RPMI7951 (cell line): ENCODE results near the gene CBY3. TPM values are rescaled to one million over a fixed set of nuclear protein-coding genes. Genes with fewer than 3 reads are reported as not detected.
A peak's percentile ranks its signal among the peaks of the same experiment; 100 is the strongest.
"Not testable (repeated sequence)": the region's sequence is repeated elsewhere in the genome, so short reads cannot be mapped to it uniquely, and the experiment has no call there.

ENCODE experiments used
- DNase-seq: peaks from one replicate; pipeline ENCODE4 v3.0.0-alpha.2; 2012; ENCODE audit warnings: low read depth
- total RNA-seq: library from RNA; depleted of rRNA; stranded (reverse); fragments of >200 nt; shearing (Covaris generic); gene quantifications from 2 replicates; pipeline ENCODE4 v1.2.3, GENCODE V29; 2014

The CBY3 gene
- total RNA-seq, 1 experiment from 2014 or later, result not detected

DNA sequence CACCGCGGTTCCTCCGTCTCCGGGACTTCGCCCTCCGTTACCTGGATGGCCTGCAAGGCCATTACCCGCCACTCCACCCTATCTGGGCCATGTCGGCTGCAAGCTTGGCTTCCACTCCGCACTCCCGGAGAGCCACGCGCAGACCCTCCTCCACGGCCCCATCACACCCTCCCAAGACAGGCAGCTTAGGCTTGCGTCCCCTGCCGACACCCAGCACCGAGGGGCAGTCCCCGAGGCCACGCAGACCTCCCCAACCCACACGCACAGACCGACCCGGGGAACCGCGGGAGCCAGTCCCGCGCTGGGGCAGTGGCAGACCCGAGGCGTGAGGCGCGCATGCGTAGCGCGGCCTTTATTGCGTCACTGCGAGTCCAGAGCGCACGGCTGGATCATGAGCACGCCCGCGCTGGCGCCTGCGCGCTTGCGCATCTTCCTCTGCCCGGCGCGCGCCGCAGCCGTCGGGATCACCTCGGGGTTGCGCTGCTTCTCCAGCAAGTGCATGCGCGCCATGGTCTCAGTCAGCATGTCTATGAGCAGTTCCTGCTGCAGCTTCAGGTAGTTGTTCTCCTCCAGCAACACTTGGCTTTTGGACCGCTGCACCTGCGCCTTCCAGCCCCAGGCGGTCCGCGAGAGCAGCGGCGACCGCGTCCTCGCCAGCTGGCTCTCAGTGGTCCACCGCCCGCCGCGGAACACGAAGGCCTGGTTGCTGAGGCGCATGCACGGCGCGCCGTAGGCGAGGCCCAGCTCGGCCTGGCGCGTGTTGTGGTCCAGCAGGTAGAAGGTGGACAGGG lies 2.4 kb downstream of the CBY3 start:
- DNase-seq, result peak; percentile 90

DNA sequence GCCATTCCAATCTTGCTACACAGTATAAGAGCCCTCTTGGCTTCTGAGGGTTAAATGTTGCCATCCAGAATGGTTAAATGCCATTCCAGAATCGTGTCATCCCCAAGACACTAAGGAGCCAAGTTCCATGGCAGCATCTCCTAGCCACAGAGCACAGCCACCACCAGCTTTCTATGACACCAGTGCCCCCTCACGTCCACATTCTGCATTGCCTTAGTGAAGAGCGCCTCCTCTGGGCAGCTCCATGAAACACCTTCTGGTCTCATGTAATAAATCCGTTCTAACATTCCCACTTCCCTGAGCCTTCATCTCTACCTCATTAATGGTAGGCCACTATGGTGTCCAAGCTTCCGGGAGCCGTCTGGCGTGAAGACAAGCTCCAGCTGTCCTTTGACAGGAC lies 12.4 kb downstream of the CBY3 start:
- DNase-seq, result peak; percentile 42

DNA sequence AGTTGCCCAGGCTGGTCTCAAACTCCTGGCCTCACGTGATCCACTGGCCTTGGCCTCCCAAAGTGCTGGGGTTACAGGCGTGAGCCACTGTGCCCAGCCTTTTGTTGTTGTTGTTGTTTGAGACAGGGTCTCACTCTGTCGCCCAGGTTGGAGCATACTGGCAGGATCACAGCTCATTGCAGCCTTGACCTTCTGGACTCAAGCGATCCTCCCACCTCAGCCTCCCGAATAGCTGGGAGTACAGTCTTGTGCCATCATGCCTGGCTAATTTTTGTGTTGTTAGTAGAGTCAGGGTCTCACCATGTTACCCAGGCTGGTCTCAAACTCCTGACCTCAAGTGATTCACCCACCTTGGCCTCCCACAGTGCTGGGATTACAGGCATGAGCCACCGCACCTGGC lies 19.2 kb downstream of the CBY3 start:
- DNase-seq, result not testable (repeated sequence)

DNA sequence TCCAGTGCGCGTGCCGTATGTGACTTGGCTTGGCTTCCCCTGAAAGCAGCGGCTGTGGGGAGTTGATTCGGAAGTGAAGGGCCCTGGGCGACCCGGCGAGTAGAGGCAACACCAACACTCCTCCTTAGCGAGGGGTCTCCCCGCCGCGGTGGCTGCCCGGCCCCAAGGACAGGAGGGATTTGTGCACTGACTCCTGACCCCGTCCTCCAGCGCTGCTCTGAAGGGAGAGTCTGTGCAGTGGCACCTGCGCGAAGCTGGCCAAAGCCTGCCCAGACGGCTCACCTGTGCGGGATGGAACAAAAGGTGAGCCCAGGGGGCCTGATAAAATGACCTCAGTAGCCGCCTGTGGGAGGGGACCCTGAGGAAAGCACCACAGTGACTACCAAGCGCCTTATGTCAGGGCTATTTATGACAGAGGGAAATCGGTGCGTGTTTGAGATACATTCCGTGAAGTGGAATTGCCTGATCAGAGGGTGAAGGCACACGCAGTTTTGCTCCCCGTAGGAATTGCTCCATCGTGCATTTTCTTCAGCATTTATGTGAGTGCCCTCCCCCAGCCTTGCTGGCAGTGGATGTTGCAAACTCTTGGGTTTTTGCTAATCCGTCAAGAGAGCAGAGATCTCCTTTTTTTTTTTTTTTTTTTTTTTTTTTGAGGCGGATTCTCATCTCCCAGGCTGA lies 22.5 kb downstream of the CBY3 start:
- DNase-seq, result not testable (repeated sequence)

DNA sequence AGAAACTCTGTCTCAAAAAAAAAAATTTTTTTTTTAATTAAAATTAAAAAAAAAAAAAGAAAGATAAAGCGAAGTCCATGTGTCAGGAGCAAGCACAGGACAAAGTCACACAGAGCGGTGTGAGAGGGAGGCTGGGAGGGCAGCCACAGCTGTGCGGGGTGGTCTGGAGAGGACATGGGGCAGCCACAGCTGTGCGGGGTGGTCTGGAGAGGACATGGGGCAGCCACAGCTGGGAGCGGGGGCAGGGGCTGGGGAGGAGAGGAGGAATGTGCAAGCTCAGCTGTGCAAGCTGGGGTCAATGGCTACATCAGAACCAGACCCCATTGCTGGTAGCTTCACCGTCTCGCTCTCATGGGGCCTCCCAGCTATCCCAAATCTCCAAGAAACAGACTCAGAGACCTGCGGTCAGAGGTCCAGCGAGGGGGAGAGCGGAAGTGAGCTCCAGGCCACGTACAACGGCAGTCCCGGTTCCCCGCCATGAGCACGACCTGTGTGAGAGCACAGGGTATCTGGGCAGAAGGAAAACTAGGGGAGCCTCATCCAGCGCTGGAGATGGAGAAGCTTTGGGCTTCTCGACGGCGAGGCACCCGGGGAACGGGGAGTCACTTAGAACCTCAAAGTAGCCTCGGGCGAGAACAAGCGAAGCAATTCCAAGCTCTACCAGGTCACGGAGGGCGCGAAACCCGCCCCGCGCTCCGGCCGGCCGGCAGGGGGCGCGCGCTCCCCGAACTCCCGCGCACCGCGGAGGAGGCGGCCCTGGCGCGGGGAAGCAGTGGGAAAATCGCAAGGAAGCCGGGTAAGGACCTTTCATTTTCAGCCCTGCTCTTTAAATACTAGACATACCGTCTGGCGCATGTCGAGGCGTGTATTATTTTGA lies 23.3 kb downstream of the CBY3 start:
- not testable (repeated sequence) for DNase-seq

DNA sequence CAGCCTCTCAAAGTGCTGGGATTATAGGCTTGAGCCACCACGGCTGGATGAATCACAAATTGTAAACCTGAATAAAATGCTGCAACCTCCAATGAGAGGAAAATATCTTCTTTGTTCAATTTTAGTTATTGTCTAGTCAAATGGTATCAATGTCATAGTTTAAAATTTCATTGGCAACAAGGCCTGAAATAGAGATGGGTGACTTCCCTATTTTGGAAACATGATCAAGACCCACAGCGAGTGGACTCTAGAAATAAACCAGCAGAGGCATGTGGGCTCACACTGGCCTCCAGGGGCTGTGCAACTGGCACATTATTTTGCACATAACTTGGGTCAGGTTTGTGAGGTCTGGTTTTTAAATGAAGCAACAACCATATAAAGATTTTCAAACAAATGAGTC lies 27.7 kb downstream of the CBY3 start:
- DNase-seq, result not testable (repeated sequence)

DNA sequence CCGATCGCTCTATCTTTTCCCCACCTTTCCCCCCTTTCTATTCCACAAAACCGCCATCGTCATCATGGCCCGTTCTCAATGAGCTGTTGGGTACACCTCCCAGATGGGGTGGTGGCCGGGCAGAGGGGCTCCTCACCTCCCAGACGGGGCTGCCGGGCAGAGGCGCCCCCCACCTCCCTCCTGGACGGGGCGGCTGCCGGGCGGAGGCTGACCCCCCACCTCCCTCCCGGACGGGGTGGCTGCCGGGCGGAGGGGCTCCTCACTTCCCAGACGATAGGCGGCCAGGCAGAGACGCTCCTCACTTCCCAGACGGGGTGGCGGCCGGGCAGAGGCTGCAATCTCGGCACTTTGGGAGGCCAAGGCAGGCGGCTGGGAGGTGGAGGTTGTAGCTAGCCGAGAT lies 30.6 kb downstream of the CBY3 start:
- DNase-seq, result not testable (repeated sequence)

DNA sequence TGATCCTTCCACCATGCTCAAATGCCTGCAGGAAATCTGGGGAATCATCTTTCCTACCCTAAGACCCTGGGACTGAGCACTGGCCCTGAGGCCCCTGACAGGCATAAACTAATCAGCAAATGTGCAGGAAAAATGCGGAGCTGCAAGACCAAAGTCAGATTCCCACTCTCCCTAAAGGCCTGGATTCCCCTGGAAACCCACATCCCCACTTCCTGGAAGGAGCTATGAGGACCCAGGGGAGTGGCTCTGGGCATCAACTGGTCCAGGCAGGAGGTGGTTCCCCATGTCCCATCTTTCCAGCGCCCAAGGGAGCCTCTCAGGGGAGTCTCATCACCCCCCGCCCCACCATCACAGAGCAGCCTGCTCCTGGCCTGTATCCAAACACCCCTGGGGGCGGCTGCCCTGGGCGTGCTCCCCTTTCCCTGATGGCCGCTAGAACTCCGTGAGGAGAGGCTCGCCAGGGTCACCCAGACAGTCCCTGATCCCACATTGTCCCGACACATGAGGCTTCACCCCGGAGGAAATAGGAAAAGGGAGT lies 31.6 kb downstream of the CBY3 start:
- DNase-seq, result not testable (repeated sequence)

DNA sequence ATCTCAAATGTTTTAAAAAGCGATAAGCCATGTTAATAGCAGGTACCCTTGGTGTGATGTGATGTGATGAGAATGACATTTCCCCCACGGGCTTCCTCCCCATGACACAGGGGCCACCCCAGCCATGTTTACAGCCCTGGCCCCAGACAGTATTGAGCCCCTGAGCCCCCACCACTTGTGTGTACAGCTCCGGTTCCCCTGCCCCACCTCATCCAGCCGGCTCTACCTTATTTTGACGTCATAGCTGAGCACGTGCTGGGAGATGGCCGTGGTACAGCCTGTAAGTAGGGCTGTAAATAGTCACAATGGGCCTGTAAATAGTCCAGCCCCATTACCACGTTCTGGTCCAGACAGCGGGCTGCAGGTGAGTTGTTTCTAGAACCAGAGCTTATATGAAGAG lies 32.4 kb downstream of the CBY3 start:
- DNase-seq, result no peak

DNA sequence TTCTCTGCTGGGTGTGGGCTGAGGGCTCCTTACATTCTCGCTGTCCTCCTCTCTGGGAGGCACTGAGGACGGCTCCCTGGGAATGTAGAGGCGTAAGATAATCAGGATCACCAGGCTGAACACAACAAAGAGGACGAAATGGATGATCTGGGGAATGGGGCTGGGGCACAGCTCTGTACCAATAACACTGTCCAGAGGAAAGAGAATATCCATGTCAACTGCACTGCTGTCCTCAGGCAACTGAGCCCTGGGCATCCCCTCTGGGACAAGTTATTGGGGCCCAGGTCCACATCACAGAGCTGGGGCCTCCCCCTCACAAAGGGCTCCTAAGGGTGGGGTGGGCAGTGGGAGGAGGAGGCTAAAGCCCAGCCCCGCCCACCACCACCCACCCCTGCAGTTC lies 36.1 kb downstream of the CBY3 start:
- not testable (repeated sequence) for DNase-seq

DNA sequence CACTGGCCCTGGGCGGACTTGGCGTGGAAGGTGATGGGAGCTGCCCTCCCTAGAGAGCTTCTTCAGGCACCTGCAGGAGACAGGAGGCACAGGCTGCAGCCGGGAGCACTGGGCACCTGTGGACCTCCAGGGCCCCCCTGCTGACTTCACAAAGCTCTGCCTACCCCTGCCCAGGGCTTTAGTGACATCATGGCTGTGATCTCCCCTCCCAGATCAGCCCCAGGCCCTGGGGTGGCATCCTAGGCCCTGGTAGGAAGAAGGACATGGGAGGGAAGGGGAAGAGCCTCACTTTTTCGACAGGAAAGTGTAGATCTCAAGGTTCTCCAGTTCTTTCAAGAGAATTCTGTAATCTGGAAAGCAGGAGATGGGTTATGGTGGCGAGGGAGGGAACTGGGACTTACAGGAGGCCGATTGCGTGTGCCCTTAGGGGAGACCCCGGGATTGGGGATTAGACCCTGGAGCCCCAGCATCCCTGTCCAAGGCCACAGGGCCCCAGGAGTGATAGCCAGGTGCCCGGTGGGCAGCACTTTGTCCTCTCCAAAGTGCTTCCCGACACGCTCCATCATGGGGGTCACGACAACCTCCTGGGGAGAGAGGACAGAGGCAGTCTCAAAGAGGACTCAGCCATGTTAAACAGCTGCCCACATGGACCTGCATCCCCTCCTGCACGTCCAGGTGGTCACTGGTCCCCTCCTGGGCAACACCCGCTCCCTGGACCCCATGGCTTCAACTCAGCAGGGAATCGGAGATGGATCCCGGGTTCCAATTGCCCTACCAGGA lies 37.5 kb downstream of the CBY3 start:
- not testable (repeated sequence) for DNase-seq

DNA sequence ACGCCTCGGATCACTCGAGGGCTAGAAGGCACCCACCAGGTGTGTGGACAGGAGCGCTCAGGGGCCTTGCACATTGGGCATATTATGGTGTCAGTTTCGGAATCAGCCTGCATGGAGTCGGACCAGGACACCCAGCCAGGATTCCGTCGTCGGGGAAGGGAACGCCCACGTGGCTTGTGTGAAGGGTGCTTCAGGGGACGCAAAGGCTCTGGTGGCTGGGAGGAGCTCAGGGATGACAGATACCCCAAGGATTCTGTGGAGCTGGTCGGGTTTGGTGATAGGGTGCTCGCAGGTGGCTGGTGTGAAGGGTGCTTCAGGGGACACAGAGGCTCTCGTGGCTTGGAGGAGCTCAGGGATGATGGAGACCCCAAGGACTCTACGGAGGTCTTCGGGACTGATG lies 38.2 kb downstream of the CBY3 start:
- DNase-seq, result not testable (repeated sequence)

DNA sequence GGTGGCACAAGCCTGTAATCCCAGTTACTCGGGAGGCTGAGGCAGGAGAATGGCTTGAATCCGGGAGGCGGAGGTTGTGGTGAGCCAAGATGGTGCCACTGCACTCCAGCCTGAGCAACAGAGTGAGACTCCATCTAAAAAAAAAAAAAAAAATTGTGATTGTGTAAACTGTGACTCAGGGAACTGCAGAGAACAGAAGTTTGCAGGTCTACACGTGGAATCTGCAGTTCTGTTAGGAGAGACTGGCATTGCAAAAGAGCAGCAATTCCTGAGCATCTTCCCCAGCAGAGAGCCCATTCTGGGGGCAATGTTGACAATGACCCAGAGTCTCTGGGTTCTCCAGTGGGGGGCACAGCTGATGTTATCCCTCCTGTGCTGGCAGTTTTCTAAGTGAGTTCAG lies 39.1 kb downstream of the CBY3 start:
- DNase-seq, result not testable (repeated sequence)

DNA sequence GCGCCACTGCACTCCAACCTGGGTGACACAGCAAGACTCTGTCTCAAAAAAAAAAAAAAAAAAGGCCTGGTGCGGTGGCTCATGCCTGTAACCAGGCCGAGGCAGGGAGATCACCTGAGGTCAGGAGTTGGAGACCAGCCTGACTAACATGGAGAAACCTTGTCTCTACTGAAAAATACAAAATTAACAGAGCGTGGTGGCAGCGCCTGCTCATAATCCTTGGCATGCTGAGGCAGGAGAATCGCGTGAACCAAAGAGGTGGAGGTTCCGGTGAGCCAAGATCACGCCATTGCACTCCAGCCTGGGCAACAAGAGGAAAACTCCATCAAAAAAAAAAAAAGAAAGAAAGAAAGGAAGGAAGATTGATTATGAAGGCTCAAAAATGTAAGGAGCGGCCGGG lies 41.5 kb downstream of the CBY3 start:
- not testable (repeated sequence) for DNase-seq

DNA sequence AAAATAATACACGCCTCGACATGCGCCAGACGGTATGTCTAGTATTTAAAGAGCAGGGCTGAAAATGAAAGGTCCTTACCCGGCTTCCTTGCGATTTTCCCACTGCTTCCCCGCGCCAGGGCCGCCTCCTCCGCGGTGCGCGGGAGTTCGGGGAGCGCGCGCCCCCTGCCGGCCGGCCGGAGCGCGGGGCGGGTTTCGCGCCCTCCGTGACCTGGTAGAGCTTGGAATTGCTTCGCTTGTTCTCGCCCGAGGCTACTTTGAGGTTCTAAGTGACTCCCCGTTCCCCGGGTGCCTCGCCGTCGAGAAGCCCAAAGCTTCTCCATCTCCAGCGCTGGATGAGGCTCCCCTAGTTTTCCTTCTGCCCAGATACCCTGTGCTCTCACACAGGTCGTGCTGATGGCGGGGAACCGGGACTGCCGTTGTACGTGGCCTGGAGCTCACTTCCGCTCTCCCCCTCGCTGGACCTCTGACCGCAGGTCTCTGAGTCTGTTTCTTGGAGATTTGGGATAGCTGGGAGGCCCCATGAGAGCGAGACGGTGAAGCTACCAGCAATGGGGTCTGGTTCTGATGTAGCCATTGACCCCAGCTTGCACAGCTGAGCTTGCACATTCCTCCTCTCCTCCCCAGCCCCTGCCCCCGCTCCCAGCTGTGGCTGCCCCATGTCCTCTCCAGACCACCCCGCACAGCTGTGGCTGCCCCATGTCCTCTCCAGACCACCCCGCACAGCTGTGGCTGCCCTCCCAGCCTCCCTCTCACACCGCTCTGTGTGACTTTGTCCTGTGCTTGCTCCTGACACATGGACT lies 46.3 kb downstream of the CBY3 start:
- DNase-seq, result not testable (repeated sequence)

DNA sequence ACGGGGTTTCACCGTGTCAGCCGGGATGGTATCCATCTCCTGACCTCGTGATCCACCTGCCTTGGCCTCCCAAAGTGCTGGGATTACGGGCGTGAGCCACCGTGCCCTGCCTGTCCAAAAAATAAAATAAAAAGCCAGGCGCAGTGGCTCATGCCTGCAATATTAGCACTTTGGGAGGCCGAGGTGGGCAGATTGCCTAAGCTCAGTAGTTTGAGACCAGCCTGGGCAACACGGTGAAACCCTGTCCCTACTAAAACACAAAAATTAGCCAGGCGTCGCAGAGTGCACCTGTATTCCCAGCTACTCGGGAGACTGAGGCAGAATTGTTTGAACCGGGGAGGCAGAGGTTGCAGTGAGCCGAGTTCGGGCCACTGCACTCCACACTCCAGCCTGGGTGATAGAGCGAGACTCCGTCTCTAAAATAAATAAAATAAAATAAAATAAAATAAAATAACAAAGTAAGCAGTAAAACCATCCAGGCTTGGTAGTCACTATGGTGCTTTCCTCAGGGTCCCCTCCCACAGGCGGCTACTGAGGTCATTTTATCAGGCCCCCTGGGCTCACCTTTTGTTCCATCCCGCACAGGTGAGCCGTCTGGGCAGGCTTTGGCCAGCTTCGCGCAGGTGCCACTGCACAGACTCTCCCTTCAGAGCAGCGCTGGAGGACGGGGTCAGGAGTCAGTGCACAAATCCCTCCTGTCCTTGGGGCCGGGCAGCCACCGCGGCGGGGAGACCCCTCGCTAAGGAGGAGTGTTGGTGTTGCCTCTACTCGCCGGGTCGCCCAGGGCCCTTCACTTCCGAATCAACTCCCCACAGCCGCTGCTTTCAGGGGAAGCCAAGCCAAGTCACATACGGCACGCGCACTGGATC lies 47.1 kb downstream of the CBY3 start:
- DNase-seq, result not testable (repeated sequence)
